NCI-H82 (cell line): ENCODE results near the gene PNMA3.
"Not testable (repeated sequence)": the region's sequence is repeated elsewhere in the genome, so short reads cannot be mapped to it uniquely, and the experiment has no call there.

Experiments
- DNase-seq: peaks from one replicate; lab custom pipeline; 2025; lab: John Stamatoyannopoulos, UW

Gene PNMA3, protein sequence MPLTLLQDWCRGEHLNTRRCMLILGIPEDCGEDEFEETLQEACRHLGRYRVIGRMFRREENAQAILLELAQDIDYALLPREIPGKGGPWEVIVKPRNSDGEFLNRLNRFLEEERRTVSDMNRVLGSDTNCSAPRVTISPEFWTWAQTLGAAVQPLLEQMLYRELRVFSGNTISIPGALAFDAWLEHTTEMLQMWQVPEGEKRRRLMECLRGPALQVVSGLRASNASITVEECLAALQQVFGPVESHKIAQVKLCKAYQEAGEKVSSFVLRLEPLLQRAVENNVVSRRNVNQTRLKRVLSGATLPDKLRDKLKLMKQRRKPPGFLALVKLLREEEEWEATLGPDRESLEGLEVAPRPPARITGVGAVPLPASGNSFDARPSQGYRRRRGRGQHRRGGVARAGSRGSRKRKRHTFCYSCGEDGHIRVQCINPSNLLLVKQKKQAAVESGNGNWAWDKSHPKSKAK

DNA sequence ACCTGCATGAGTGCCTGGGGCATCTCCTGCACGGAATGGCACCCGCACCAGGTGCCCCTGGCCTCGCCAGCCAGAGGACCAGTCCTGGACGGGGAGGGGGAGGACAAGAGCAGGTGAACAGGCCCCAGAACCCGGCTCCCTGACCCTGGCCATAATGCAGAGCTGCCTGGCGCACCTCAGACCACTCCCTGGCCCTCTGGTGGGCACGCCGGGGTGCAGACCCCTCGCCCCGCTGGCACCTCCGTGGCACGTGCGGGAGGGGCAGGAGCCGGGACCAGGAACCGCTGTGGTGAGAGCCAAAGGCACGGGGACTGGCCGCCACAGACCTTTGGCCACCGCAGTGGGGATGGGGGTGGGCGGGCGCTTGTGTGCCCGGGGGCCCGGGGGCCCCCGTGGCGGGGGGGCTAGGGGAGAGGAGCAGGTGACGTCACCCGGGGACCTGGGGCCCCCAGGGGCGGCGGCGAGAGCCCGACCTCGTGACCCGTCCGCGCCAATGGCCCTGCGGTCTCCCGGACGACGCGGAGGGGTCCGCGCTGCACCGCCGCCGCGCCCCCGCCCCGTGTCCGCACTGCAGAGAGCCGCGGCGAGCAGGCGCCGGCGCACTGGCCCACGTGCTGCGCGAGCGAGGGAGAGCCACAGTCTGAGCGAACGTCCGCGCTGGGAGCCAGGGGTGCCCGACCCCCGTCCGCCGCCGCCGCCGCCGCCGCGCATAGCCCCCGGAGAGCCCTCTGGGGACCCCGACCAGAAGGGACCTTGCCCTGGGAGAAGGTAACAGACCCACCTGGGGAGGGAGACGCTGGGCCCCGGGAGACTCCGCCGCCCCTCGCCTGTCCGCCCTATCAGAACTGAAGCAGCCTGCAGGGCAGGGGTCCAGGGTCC lies at the start of gene PNMA3:
PNMA3 (plus strand) TSS at position 600 of the 879 bp plus-strand sequence. CDS start 586 bp downstream, outside the sequence.
- peak; percentile 29 for DNase-seq

DNA sequence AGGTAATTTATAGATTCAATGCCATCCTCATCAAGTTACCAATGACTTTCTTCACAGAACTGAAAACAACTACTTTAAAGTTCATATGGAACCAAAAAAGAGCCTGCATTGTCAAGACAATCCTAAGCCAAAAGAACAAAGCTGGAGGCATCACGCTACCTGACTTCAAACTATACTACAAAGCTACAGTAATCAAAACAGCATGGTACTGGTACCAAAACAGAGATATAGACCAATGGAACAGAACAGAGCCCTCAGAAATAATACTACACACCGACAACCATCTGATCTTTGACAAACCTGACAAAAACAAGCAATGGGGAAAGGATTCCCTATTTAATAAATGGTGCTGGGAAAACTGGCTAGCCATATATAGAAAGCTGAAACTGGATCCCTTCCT lies 39.1 kb upstream of the PNMA3 start:
- not testable (repeated sequence) for DNase-seq

DNA sequence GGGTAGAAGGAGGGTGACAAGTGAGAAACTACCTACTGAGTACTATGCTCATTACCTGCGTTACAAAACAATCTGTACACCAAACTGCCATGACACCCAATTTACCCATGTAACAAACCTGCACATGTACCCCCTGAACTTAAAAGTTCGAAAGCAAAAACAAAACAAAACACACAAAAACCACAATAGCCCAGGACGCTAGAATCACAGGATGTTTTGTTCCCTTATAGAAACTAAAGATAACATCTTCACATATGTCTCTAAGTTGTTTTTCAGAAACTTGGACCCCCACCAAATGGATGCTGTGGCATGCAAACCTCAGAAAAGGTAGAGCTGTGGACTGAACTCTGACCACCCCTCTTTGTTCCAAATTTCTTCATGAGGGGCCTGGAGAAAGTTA lies 37.1 kb upstream of the PNMA3 start:
- DNase-seq: no peak

DNA sequence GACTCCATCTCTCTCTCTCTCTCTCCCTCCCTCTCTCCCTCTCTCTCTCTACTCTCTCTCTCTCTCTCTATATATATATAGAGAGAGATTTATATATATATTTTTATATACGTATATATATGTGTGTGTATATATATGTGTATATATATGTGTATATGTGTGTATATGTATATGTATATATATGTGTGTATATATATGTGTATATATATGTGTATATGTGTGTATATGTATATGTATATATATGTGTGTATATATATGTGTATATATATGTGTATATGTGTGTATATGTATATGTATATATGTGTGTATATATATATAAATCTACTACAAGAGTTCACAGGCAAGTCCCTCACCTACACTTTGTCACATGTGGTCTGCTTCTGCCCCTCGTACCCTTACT lies 29.8 kb upstream of the PNMA3 start:
- not testable (repeated sequence) for DNase-seq

DNA sequence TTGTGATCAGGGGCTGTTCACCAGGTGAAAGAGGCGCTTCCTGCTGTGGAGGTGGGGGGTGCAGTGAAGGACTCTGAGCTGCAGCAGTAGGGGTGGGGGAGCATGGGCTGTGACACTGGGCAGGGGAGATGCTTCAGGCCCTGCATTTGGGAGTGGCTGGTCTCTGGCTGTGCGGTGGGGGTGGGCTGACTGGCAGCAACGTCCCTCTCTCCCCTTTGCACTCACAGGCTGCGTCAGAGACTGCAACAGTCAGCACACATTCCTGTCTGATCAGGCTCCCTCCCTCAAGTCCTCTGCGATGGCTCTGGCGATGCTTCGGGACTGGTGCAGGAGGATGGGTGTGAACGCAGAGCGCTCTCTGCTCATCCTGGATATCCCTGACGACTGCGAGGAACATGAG lies 27.8 kb upstream of the PNMA3 start:
- not testable (repeated sequence) for DNase-seq

DNA sequence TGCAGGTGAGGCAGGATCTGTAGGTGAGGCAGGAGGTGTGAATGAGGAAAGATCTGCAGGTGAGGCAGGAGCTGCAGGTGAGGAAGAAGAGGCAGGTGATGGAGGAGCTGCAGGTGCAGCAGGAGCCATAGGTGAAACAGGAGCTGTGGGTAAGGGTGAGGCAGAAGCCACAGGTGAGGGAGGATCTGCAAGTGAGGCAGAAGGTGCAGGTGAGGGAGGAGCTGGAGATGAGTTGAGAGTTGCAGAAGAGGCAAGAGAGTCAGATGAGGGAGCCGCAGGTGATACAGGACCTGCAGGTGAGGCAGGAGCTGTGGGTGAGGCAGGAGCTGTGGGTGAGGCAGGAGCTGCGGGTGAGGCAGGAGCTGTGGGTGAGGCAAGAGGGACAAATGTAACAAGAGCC lies 27.1 kb upstream of the PNMA3 start:
- no peak for DNase-seq

DNA sequence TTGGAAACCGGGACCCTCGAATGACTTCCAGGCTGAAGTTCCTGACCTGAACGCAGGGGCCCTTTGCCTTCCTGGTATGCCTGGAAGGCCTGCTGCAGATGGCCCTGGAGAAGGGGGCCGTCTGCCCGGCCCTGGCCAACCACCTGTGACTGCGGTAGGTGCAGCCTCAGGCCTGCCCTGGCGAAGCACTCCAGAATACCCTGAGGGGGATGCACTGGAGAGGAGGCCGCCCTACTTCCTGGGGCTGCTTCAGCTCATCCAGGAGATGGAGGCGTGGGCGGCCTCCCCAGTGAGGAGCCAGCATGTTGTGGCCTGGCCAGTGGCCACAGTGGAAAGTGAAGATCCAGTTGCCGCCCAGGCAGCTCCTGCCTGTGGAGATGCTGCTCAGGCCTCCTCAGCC lies 26.4 kb upstream of the PNMA3 start:
- no peak for DNase-seq

DNA sequence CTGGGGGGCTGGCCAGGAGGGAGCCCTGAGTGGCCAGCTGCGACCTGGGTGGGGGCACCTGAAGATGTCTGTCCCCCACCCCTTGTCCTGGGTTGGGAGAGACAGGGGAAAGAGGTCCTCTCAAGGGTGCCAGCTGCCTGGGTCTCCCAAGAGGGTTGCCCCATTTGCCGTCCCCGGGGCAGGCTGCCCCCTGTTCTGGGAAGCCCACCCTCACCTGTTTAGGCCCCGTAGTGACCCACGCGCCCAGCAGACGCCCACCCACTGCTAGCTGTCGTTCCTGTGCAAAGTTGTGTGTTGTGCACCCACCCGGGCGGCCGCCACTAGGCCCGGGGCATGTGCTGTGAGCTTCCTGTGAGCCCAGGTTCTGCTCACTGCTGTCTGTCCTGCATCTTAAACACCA lies 25.5 kb upstream of the PNMA3 start:
- no peak for DNase-seq

DNA sequence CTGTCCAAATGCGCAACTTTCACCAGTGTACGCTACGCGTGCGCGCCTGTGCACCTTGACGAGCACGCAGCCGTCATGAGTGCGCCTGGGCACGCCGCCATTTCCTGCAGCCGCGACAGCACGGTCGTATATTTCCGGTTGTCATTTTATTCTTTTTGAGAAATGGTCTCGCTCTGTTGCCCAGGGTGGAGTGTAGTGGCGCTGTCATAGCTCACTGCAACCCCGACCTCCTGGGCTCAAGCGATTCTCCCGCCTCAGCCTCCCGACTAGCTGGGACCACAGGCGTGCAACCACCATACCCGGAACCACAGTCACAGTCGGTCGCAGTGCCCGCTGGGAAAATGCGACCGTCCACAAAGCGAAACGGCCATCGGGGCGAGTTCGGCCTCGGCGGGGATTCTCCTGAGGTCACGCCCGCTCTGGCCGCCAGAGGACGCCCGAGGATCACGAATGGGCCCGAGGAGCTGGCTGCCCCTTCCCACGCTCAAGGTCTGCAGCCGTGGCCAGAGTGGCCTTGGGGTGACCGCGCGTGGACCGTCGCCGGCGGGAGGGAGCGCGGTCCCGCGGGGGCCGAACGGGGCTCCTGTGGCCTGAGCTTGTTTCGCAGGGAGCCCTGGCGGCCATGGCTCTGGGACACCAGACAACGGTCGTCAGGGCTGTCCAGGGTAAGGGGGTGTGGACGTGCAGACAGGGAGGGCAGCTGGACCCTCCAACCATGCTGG lies 23.7 kb upstream of the PNMA3 start:
- peak; percentile 64 for DNase-seq

DNA sequence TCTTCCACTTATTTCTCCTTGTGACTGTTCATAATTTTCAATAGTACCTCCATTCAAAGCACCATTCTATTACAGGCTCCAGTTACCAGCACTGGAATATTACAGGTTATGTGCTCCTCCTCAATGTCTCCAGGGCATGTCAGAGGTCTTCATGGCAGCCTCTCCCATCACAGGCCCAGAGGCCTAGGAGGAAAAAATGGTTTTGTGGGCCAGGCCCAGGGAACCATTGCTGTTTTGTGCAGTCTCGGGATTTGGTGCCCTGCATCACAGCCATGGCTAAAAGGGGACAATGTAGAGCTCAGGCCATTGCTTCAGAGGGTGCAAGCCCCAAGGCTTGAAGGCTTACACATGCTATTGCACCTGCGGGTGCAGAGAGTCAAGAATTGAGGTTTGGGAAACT lies 7.2 kb upstream of the PNMA3 start:
- DNase-seq: no peak

DNA sequence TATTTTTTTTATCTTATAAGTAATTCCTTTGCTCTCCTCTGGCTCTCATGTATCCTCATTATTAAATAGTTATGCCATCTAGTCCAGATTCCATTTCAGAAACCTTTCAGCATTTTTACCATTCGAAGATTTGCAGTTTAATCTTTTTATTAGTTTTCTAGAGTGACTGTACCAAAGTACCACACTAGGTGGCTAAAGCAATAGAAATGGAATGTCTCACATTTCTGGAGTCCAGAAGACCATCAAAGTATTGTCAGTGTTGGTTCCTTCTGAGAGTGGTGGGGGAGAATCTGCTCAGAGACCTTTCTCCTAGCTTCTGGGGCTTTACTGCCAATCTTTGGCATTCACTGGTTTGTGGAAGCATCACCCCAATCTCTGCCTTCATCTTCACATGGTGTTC lies 3.7 kb upstream of the PNMA3 start:
- DNase-seq: no peak

DNA sequence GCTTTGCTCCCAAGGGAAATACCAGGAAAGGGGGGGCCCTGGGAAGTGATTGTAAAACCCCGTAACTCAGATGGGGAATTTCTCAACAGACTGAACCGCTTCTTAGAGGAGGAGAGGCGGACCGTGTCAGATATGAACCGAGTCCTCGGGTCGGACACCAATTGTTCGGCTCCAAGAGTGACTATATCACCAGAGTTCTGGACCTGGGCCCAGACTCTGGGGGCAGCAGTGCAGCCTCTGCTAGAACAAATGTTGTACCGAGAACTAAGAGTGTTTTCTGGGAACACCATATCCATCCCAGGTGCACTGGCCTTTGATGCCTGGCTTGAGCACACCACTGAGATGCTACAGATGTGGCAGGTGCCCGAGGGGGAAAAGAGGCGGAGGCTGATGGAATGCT lies 1.0 kb downstream of the PNMA3 start:
- no peak for DNase-seq

DNA sequence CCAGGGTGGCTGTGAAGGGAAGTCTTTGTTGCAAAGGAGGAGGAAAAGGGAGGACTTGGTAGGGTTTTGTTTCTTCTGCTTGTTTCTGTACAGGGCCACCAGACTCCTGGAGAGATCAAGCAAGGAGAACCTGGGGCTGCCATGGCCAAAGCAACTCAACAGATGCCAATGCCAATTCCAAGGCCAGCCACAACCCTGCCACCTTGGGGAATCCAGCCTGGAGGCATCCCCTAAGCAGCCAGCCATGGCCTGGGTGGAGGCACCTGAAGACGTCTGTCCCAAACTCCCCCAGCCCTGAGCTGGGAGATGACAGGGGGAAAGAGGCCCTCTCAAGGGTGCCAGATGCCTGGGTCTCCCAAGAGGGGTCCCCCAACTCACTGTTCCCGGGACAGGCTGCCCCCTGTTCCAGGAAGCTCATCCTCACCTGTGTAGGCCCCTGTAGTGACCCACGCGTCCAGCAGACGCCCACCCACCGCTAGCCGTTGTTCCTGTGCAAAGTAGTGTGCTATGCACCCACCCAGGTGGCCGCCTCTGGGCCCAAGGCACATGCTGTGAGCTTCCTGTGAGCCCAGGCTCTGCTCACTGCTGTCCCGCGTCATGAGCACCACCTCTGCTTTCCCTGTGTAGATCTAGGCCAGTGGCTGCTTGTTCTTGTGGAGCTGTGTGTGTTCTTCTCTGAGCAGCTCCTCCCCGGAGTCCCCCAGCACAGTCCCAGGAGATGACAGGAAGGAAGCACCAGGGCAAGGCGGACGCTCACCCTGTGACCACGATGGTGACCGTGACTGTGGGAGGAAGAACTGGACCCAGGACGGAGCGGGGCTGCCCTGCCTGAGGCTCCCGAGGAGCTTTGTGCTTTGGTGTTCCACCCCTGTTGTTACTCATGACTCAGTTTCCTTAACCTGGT lies 3.2 kb downstream of the PNMA3 start:
- no peak for DNase-seq

DNA sequence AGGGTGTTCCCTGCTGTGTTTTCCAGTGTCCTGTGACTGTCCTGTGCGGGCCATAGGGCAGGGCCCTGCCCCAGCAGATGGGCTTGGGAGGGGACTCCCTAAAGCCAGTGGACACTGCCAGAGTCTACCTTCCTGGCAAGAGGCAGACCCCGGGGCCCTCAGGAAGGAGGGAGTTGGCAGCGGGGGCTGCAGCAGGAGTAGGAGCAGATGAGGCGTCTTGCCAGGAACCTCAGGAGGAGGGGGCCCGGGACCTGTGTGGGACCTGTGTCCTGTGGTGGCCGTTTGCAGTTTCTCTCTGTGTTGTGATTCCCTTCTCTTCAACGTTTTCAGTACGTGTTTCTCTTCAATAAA lies 3.8 kb downstream of the PNMA3 start:
- no peak for DNase-seq

DNA sequence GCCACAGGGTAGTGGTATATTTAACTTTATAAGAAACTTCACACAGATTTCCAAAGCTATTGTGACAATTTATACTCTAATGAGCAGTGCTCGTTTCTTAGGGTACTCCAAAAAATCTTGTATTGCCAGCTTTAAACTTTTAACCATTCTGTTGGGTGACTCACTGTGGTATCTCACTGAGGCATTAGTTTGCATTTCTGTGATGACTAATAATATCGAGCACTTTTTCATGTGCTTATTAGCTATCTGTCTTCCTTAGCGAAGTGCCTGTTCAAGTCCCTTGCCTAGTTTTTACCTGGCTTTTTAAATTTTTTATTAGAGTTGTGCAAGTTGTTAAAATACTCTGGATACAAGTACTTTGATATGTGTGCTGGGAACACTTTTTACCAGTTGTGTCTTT lies 5.5 kb downstream of the PNMA3 start:
- no peak for DNase-seq

DNA sequence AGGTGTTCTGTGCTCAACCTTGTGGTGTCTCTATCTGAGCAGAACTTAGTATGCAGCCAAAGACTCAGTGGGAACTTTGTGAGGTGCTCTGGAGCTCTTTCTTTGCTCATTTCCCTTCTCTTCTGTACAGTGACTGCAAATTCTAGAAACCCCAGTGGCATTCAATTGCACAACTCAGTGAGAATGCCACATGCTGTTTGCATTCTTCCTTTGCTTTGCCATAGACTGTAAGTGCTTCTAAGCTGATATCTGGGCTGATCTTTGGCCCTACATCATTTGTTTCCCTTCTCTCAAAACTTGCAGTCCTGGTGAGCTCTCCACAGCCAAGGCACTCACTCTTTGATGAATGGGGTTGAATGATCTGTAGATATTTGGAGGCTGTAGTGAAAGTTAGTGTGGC lies 7.0 kb downstream of the PNMA3 start:
- no peak for DNase-seq

DNA sequence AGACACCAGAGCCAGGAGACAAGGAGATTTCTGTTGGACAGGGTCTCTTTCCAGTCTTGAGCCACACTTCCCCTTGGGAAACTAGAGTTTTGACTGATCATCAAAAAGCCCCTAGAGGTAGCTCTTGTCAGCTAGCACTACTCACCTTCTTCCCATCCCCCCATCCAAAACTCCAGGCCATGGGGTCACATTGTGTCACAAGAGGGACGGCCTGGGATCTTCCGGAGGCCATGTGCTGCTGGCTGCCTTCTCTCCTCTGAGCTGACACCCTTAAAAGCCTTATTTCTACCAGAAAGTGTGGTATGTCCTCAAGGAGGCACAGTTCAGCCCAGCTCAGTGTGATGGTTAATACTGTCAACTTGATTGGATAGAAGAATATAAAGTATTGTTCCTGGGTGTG lies 7.8 kb downstream of the PNMA3 start:
- DNase-seq: no peak

DNA sequence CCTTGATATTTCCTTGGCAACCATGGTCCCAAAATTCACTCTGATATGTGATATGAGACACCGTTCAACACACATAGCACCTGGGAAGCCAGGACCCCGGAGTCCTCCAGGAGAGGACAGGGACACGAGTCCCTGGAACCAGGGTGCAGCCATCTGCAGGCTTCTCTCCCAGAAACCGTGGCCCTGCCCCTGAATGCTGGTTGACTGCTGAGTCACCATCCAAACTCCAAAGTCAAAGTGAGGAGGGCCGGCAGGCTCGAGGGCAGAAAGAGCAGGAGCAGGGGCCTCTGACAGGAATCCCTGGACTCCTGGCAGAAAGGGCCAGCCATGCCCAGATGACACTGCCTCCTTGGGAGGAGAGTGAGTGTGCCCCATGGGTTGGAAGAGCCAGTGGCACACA lies 9.1 kb downstream of the PNMA3 start:
- no peak for DNase-seq

DNA sequence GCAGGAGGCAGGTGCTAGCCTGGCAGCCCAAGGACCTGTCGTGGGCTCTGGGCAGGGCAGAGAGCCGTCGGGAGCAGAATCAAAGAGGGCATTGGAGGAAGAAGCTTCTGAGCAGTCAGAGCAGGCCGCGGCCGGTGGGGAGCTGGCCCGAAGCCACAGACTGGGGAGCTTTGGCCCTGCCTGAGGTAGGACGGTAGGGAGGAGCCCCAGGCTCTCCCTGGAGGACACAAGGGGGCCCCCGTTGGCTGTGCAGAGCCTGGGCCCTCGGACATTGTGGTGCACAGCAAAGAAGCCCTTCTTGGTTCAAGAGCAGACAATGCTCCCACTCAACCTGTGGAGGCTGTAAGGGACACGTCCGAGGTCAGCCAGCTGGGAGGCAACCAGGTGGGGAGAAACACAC lies 10.1 kb downstream of the PNMA3 start:
- DNase-seq: not testable (repeated sequence)

DNA sequence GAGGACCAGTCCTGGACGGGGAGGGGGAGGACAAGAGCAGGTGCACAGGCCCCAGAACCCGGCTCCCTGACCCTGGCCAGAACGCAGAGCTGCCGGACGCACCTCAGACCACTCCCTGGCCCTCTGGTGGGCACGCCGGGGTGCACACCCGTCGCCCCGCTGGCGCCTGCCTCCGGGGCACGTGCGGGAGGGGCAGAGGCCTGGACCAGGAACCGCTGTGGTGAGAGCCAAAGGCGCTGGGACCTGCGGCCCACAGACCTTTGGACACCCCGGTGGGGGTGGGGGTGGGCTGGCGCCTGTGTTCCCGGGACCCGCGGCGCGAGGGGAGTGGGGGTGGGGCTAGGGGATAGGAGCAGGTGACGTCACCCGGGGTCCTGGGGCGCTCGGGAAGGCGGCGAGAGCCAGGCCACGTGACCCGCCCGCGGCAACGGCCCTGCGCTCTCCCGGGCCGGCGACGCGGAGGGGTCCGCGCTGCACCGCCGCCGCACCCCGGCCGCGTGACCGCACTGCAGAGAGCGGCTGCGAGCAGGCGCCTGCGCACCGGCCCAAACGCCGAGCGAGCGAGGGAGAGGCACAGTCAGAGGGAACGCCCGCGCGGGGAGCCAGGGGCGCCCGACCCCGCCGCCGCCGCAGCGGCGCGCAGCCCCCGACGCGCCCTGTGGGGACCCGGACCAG lies 15.8 kb downstream of the PNMA3 start, which contains the start of gene PNMA6A:
PNMA6A (plus strand) TSS at position 546 of the 675 bp plus-strand sequence. CDS start 609 bp downstream, outside the sequence.
- not testable (repeated sequence) for DNase-seq

DNA sequence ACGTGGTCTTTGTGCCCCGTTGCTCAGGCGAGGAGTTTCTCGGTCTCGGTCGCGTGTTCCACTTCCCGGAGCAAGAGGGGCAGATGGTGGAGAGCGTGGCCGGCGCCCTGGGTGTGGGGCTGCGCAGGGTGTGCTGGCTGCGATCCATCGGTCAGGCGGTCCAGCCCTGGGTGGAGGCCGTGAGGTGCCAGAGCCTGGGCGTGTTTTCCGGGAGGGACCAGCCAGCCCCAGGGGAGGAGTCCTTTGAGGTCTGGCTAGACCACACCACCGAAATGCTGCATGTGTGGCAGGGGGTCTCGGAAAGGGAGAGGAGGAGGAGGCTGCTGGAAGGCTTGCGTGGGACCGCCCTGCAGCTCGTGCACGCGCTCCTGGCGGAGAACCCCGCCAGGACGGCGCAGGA lies 17.1 kb downstream of the PNMA3 start:
- not testable (repeated sequence) for DNase-seq
